ENCODE data around the gene ADAMTS17.

Gene ADAMTS17

GRCh38 chr15:100160953-100161352, 180.8 kb downstream of the ADAMTS17 start:
- TF ChIP-seq CTCF (IDR thresholded peaks at IDR 0.05): no peak

GRCh38 chr15:100159436-100159835, 182.3 kb downstream of the ADAMTS17 start:
- TF ChIP-seq CTCF (IDR thresholded peaks at IDR 0.05): no peak

- TF ChIP-seq CTCF (IDR thresholded peaks at IDR 0.05): no peak
Measured at GRCh38 chr15:100158356-100158755, 183.4 kb downstream of the ADAMTS17 start.

- TF ChIP-seq CTCF (IDR thresholded peaks at IDR 0.05): no peak
Measured at GRCh38 chr15:100156201-100156600, 185.6 kb downstream of the ADAMTS17 start.

- no peak for TF ChIP-seq CTCF (IDR thresholded peaks at IDR 0.05)
Measured at GRCh38 chr15:100154338-100154737, 187.4 kb downstream of the ADAMTS17 start.

- no peak for TF ChIP-seq CTCF (IDR thresholded peaks at IDR 0.05)
Measured at GRCh38 chr15:100152463-100152862, 189.3 kb downstream of the ADAMTS17 start.

GRCh38 chr15:100150906-100151305, 190.9 kb downstream of the ADAMTS17 start:
- no peak for TF ChIP-seq CTCF (IDR thresholded peaks at IDR 0.05)

GRCh38 chr15:100147828-100148227, 193.9 kb downstream of the ADAMTS17 start:
- no peak for TF ChIP-seq CTCF (IDR thresholded peaks at IDR 0.05)

Measured in LNCAP (cell line).